ENCODE measurements around the gene CCDC50.

DNA sequence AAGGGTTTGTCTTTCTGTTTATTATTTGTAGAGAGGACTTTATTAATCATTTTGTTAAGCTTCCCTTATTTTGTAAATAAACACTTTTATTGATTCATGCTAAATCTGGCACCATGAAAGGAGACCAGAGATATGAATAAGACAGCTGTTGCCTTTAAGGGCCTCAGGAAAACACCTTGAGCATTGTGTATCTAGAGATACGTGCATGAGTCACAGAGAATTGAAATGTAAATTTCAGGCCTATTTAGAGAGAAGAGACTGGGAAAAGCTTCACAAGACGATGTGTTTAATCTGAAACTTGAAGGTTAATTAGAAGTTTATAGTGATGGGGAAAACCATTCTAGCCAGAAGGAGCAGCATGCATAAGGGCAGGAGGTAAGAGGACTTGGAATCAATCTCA lies 29.7 kb downstream of the CCDC50 start:
- TF ChIP-seq, protein P1, sequence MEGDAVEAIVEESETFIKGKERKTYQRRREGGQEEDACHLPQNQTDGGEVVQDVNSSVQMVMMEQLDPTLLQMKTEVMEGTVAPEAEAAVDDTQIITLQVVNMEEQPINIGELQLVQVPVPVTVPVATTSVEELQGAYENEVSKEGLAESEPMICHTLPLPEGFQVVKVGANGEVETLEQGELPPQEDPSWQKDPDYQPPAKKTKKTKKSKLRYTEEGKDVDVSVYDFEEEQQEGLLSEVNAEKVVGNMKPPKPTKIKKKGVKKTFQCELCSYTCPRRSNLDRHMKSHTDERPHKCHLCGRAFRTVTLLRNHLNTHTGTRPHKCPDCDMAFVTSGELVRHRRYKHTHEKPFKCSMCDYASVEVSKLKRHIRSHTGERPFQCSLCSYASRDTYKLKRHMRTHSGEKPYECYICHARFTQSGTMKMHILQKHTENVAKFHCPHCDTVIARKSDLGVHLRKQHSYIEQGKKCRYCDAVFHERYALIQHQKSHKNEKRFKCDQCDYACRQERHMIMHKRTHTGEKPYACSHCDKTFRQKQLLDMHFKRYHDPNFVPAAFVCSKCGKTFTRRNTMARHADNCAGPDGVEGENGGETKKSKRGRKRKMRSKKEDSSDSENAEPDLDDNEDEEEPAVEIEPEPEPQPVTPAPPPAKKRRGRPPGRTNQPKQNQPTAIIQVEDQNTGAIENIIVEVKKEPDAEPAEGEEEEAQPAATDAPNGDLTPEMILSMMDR (IDR thresholded peaks at IDR 0.05; ENCODE audit: insufficient read depth, low read depth, low read length), result no peak
- no peak for TF ChIP-seq EZH2 (IDR thresholded peaks at IDR 0.05; ENCODE audit: insufficient read depth, low read length)
